Measurements from ENCODE around the gene CNN3.

- TF ChIP-seq ZNF565 (CRISPR knock-in tag; conservative IDR thresholded peaks at IDR 0.05; ENCODE audit: low read depth) (no peak), BACH2 (CRISPR knock-in tag; IDR thresholded peaks at IDR 0.05; ENCODE audit: borderline replicate concordance) (no peak)
Observed at GRCh38 chr1:94862718-94863117, 64.2 kb downstream of the CNN3 start.

All from SK-N-SH treated with all-trans-retinoic acid at 6 μM for 48 hours (cell line).